Measurements from ENCODE around the gene NOTO. TPM values are rescaled to one million over a fixed set of nuclear protein-coding genes. Genes with fewer than 3 reads are reported as not detected.

NOTO gene
- total RNA-seq, 1 donor from 2014 or later: not detected

GRCh38 chr2:73223821-73224220 is 21.4 kb downstream of the NOTO start:
- Mint-ChIP-seq H3K4me1 (ENCODE audit: unreplicated experiment) (no peaks in the 10 kb centered on the region), H3K36me3 (ENCODE audit: unreplicated experiment) (peaks cover 7% of the 10 kb centered on the region), H3K9me3 (ENCODE audit: unreplicated experiment) (no peaks in the 10 kb centered on the region), H3K27ac (ENCODE audit: unreplicated experiment) (no peak overlapping the region), H3K27me3 (ENCODE audit: unreplicated experiment) (no peaks in the 10 kb centered on the region), H3K4me3 (ENCODE audit: unreplicated experiment) (no peak overlapping the region)
- DNase-seq (ENCODE audit: extremely low spot score, unreplicated experiment): no peak
- no peak for TF ChIP-seq CTCF (IDR thresholded peaks at IDR 0.05)

GRCh38 chr2:73225513-73226360 is 23.4 kb downstream of the NOTO start:
- Mint-ChIP-seq H3K4me1 (ENCODE audit: unreplicated experiment) (no peaks in the 10 kb centered on the region), H3K4me3 (ENCODE audit: unreplicated experiment) (no peak overlapping the region), H3K9me3 (ENCODE audit: unreplicated experiment) (no peaks in the 10 kb centered on the region), H3K27ac (ENCODE audit: unreplicated experiment) (no peak overlapping the region), H3K27me3 (ENCODE audit: unreplicated experiment) (no peaks in the 10 kb centered on the region), H3K36me3 (ENCODE audit: unreplicated experiment) (peaks cover 6% of the 10 kb centered on the region)
- DNase-seq (ENCODE audit: extremely low spot score, unreplicated experiment): no peak
- no peak for TF ChIP-seq CTCF (IDR thresholded peaks at IDR 0.05)

GRCh38 chr2:73227086-73227485 is 24.7 kb downstream of the NOTO start:
- no peak for TF ChIP-seq CTCF (IDR thresholded peaks at IDR 0.05)
- Mint-ChIP-seq H3K27me3 (ENCODE audit: unreplicated experiment) (no peaks in the 10 kb centered on the region), H3K36me3 (ENCODE audit: unreplicated experiment) (no peaks in the 10 kb centered on the region), H3K9me3 (ENCODE audit: unreplicated experiment) (no peaks in the 10 kb centered on the region), H3K27ac (ENCODE audit: unreplicated experiment) (no peak overlapping the region), H3K4me3 (ENCODE audit: unreplicated experiment) (no peak overlapping the region), H3K4me1 (ENCODE audit: unreplicated experiment) (no peaks in the 10 kb centered on the region)
- no peak for DNase-seq (ENCODE audit: extremely low spot score, unreplicated experiment)

GRCh38 chr2:73228631-73229030 is 26.3 kb downstream of the NOTO start:
- Mint-ChIP-seq H3K9me3 (ENCODE audit: unreplicated experiment) (no peaks in the 10 kb centered on the region), H3K36me3 (ENCODE audit: unreplicated experiment) (no peaks in the 10 kb centered on the region), H3K27me3 (ENCODE audit: unreplicated experiment) (no peaks in the 10 kb centered on the region), H3K4me3 (ENCODE audit: unreplicated experiment) (no peak overlapping the region), H3K4me1 (ENCODE audit: unreplicated experiment) (no peaks in the 10 kb centered on the region), H3K27ac (ENCODE audit: unreplicated experiment) (no peak overlapping the region)
- DNase-seq (ENCODE audit: extremely low spot score, unreplicated experiment): no peak
- no peak for TF ChIP-seq CTCF (IDR thresholded peaks at IDR 0.05)

GRCh38 chr2:73232403-73233153 is 30.2 kb downstream of the NOTO start:
- peak overlapping the region; percentile 94 for H3K4me3 Mint-ChIP-seq (ENCODE audit: unreplicated experiment)
- no peaks in the 10 kb centered on the region for H3K27me3 Mint-ChIP-seq (ENCODE audit: unreplicated experiment)
- H3K36me3 Mint-ChIP-seq (ENCODE audit: unreplicated experiment): no peaks in the 10 kb centered on the region
- peaks cover 23% of the 10 kb centered on the region for H3K4me1 Mint-ChIP-seq (ENCODE audit: unreplicated experiment)
- H3K27ac Mint-ChIP-seq (ENCODE audit: unreplicated experiment): no peak overlapping the region
- no peak for DNase-seq (ENCODE audit: extremely low spot score, unreplicated experiment)
- TF ChIP-seq CTCF (IDR thresholded peaks at IDR 0.05): no peak
- H3K9me3 Mint-ChIP-seq (ENCODE audit: unreplicated experiment): no peaks in the 10 kb centered on the region
